Caco-2 (cell line): ENCODE results near the gene EVX2. TPM values are rescaled to one million over a fixed set of nuclear protein-coding genes. Genes with fewer than 3 reads are reported as not detected.

Experiments used
- BruUV-seq: library from RNA; stranded (reverse); fragments of 400-500 nt; replicated peaks from 2 replicates; lab custom pipeline; 2021; lab: Mats Ljungman, UMichigan
- CTCF ChIA-PET: fragments of 300-600 bp; sonication (Branson Sonifier 250); formaldehyde crosslinking; loops from one replicate; lab custom pipeline; 2022; ENCODE audit warnings: antibody characterized with exemption; lab: Charles Lee
- POLR2A ChIA-PET: fragments of 300-600 bp; sonication (Branson Sonifier 250); formaldehyde crosslinking; loops from one replicate; lab custom pipeline; 2022; ENCODE audit warnings: antibody characterized with exemption; lab: Charles Lee
- DNase-seq, 2 experiments: peaks; one replicate each; pipeline versions ENCODE4 v3.0.0 to v3.0.0-alpha.2; 2020 to 2022
- H3K27me3 ChIP-seq: replicated peaks from 2 replicates; pipeline ENCODE4 v1.6.0; 2011; ENCODE audit warnings: low read length; ENCODE audit not compliant: control insufficient read depth, insufficient read depth
- H3K36me3 ChIP-seq: 2 replicates; pipeline ENCODE4 v1.5.1; 2011; ENCODE audit warnings: low read length; ENCODE audit not compliant: control insufficient read depth, insufficient read depth
- H3K4me1 ChIP-seq: fragments of 250-450 bp; sonication (Bioruptor Pico); 2 replicates; pipeline ENCODE4 v1.5.1; 2020; ENCODE audit warnings: mild to moderate bottlenecking
- H3K4me3 ChIP-seq: 2 replicates; pipeline ENCODE4 v1.5.1; 2011; ENCODE audit warnings: low read depth, mild to moderate bottlenecking, control low read depth, low read length
- H3K9me3 ChIP-seq: fragments of 250-450 bp; sonication (Bioruptor Pico); 2 replicates; pipeline ENCODE4 v1.5.1; 2020; ENCODE audit warnings: mild to moderate bottlenecking, moderate library complexity
- H3K27ac Mint-ChIP-seq: one replicate; pipeline ENCODE4 v1.8.0; 2022; ENCODE audit warnings: mixed read lengths; ENCODE audit not compliant: unreplicated experiment
- H3K27me3 Mint-ChIP-seq: one replicate; pipeline ENCODE4 v1.8.0; 2022; ENCODE audit warnings: mixed read lengths; ENCODE audit not compliant: insufficient read depth, unreplicated experiment
- H3K36me3 Mint-ChIP-seq: one replicate; pipeline ENCODE4 v1.8.0; 2022; ENCODE audit warnings: mild to moderate bottlenecking, mixed read lengths; ENCODE audit not compliant: insufficient read depth, unreplicated experiment
- H3K4me1 Mint-ChIP-seq: one replicate; pipeline ENCODE4 v1.8.0; 2022; ENCODE audit warnings: low read depth, mixed read lengths; ENCODE audit not compliant: unreplicated experiment
- H3K4me3 Mint-ChIP-seq: one replicate; pipeline ENCODE4 v1.8.0; 2022; ENCODE audit warnings: mild to moderate bottlenecking, moderate library complexity, mixed read lengths; ENCODE audit not compliant: unreplicated experiment
- H3K9me3 Mint-ChIP-seq: one replicate; pipeline ENCODE4 v1.8.0; 2022; ENCODE audit warnings: mixed read lengths; ENCODE audit not compliant: unreplicated experiment
- CTCF ChIP-seq, 2 experiments: fragments of 200-600 bp in 1 of 2; IDR thresholded peaks; 1 replicate in 1 of 2; 2 replicates in 1 of 2; pipeline versions ENCODE4 v1.5.1 to v1.8.0; 2011 to 2022; ENCODE audit warnings: antibody characterized with exemption in 1 of 2, control low read depth in 1 of 2, inconsistent platforms in 1 of 2, low read depth in 1 of 2, low read length in 1 of 2, mild to moderate bottlenecking in 1 of 2, moderate library complexity in 1 of 2; ENCODE audit not compliant: insufficient read depth in 1 of 2, severe bottlenecking in 1 of 2, unreplicated experiment in 1 of 2
- intact Hi-C: fragments of 100-400 bp; cut with micrococcal nuclease; formaldehyde crosslinking; loops from one replicate; pipeline ENCODE4 v1.10.0; 2022; ENCODE audit not compliant: unreplicated experiment
- total RNA-seq: library from RNA; stranded (reverse); gene quantifications from 2 replicates; pipeline ENCODE4 v1.2.3, GENCODE V29; 2022

Gene EVX2
- total RNA-seq, 1 experiment from 2014 or later, result not detected

GRCh38 chr2:176084611-176085119, 903 bp upstream of the EVX2 start:
- DNase-seq, result no peak
- peaks cover 16% of the 10 kb centered on the region; the same call in 1 of the 2 replicates for H3K4me1 ChIP-seq
- no TSS peak for BruUV-seq
- no peaks in the 10 kb centered on the region for H3K9me3 Mint-ChIP-seq
- no peak for TF ChIP-seq CTCF (IDR thresholded peaks at IDR 0.05; ENCODE audit: insufficient read depth in 1 of 2, low read depth in 1 of 2, low read length in 1 of 2, severe bottlenecking in 1 of 2, unreplicated experiment in 1 of 2)
- intact Hi-C loops, result loop anchor here (2.0 to 10.0 kb wide), 2 partner anchors 120 to 200 kb away; no protein-coding TSS in a partner anchor
- POLR2A ChIA-PET, result no interaction called here
- H3K36me3 ChIP-seq, result no peaks in the 10 kb centered on the region
- peak overlapping the region; percentile 22 for H3K4me3 ChIP-seq
- peaks cover 54% of the 10 kb centered on the region for H3K27me3 Mint-ChIP-seq
- H3K4me1 Mint-ChIP-seq, result peaks cover 13% of the 10 kb centered on the region
- no peak overlapping the region for H3K27ac Mint-ChIP-seq
- peaks cover 5% of the 10 kb centered on the region for H3K36me3 Mint-ChIP-seq
- peaks cover 15% of the 10 kb centered on the region for H3K9me3 ChIP-seq
- H3K27me3 ChIP-seq, result peaks cover 20% of the 10 kb centered on the region
- CTCF ChIA-PET, result interaction anchor here (0.7 kb wide), 1 partner anchor 222 kb away, joined by 3 read pairs; no protein-coding TSS in a partner anchor
- peak overlapping the region; percentile 64 for H3K4me3 Mint-ChIP-seq

DNA sequence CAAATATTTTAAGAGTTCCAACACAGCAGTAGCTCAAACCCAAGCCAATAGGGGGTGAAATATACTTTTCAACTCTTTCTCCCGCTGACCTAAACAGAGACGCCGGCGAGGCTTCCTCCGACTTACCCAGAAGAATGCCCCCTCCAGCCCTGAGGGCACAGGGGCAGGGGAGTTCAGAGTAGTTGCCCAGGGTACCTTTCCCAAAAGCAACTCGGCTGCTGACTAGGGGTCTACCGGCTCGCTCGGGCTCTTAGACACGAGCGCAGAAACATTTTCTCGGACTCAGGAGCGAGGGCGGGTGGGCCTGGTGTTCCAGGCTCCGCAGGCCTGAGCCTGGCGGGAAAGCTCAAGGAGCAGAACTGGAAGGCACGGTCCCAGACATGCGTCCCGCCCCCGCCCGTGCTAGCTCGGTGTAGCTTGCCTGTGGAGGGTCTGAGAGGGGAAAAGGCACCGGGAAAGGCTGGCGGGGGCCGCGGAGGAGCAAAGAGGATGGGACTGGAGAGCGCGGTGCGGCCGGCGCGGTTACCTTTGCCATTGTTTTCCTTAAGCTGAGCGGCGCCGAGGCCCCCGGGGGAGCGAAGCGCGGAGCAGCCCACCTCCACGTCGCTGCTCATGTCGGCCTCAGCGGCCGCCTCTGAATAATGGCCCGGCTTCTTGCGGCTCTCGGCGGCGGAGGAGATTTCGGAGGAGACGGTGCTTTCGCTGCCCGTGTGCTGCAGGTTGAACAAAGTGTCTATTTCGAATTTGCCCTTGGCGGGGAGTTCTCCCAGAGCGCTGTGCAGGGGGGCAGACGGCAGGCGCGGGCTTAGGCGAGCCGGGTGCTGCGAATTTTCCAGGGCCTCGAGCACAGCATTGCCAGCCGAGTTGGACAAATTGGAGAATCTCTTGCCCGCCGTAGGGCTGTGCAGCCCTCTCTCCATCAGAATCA, 674 bp downstream of the EVX2 start:
- Mint-ChIP-seq H3K36me3 (peaks cover 5% of the 10 kb centered on the region), H3K27ac (no peak overlapping the region), H3K9me3 (no peaks in the 10 kb centered on the region), H3K4me3 (peak overlapping the region; percentile 54), H3K4me1 (peaks cover 19% of the 10 kb centered on the region), H3K27me3 (peaks cover 61% of the 10 kb centered on the region)
- TF ChIP-seq CTCF (IDR thresholded peaks at IDR 0.05; ENCODE audit: insufficient read depth in 1 of 2, low read depth in 1 of 2, low read length in 1 of 2, severe bottlenecking in 1 of 2, unreplicated experiment in 1 of 2), result no peak
- H3K36me3 ChIP-seq, result no peaks in the 10 kb centered on the region
- ChIA-PET CTCF (no interaction called here), POLR2A (no interaction called here)
- H3K4me1 ChIP-seq, result peaks cover 14% of the 10 kb centered on the region; the same call in 1 of the 2 replicates
- BruUV-seq, result no TSS peak
- intact Hi-C loops, result loop anchor here (10.0 kb wide), 1 partner anchor 198 kb away; no protein-coding TSS in a partner anchor
- DNase-seq, result no peak
- 0 out of 2 replicates have a peak overlapping the region, but pooled peaks have one; percentile 1 for H3K4me3 ChIP-seq
- H3K27me3 ChIP-seq, result peaks cover 21% of the 10 kb centered on the region
- peaks cover 15% of the 10 kb centered on the region for H3K9me3 ChIP-seq

- ChIA-PET POLR2A (no interaction called here), CTCF (no interaction called here)
- no peak for DNase-seq
- H3K4me1 Mint-ChIP-seq, result peaks cover 19% of the 10 kb centered on the region
- no peaks in the 10 kb centered on the region for H3K9me3 Mint-ChIP-seq
- Histone ChIP-seq H3K4me3 (no peak overlapping the region), H3K36me3 (no peaks in the 10 kb centered on the region), H3K4me1 (peaks cover 14% of the 10 kb centered on the region; the same call in 1 of the 2 replicates), H3K27me3 (peaks cover 19% of the 10 kb centered on the region), H3K9me3 (peaks cover 15% of the 10 kb centered on the region)
- H3K36me3 Mint-ChIP-seq, result peaks cover 5% of the 10 kb centered on the region
- no peak for TF ChIP-seq CTCF (IDR thresholded peaks at IDR 0.05; ENCODE audit: insufficient read depth in 1 of 2, low read depth in 1 of 2, low read length in 1 of 2, severe bottlenecking in 1 of 2, unreplicated experiment in 1 of 2)
- no peak overlapping the region for H3K27ac Mint-ChIP-seq
- H3K27me3 Mint-ChIP-seq, result peaks cover 61% of the 10 kb centered on the region
- no peak overlapping the region for H3K4me3 Mint-ChIP-seq
- BruUV-seq, result no TSS peak
- intact Hi-C loops, result loop anchor here (10.0 kb wide), 1 partner anchor 198 kb away; no protein-coding TSS in a partner anchor
Observed at GRCh38 chr2:176082525-176082823, 1.3 kb downstream of the EVX2 start.
